ENCODE results near the gene POTEI. TPM values are rescaled to one million over a fixed set of nuclear protein-coding genes. Genes with fewer than 3 reads are reported as not detected.
"Not testable (repeated sequence)": the region's sequence is repeated elsewhere in the genome, so short reads cannot be mapped to it uniquely, and the experiment has no call there.

The POTEI gene
- total RNA-seq (not detected in 2 replicates), polyA plus RNA-seq (not detected in 2 replicates), polyA minus RNA-seq (ENCODE audit: low replicate concordance) (not detected in 2 replicates)
- not detected in 2 replicates for polyA plus RNA-seq (2012)

- not testable (repeated sequence) for H3K4me2 ChIP-seq (ENCODE audit: extremely low read depth, insufficient read depth, low read length); H3K9me3 ChIP-seq (ENCODE audit: control insufficient read depth, insufficient read depth, low read depth, low read length); H3K27me3 ChIP-seq (ENCODE audit: control insufficient read depth, insufficient read depth, low read length); H3K4me3 ChIP-seq (replicated peaks in 1 of 4; ENCODE audit: control extremely low read depth in 1 of 4, insufficient read depth in 1 of 4, low read depth in 3 of 4, low read length in 4 of 4); DNase-seq (ENCODE audit: low read depth in 2 of 2); H3K79me2 ChIP-seq (ENCODE audit: control insufficient read depth, insufficient read depth, low read length); H3K27ac ChIP-seq (ENCODE audit: insufficient read depth, low read length); H3K9ac ChIP-seq (ENCODE audit: insufficient read depth, low read length); H3K36me3 ChIP-seq (ENCODE audit: control insufficient read depth, insufficient read depth, low read length); H2AFZ ChIP-seq (ENCODE audit: low read length); H3K4me1 ChIP-seq (ENCODE audit: control insufficient read depth, extremely low read depth, insufficient read depth, low read length); H4K20me1 ChIP-seq (ENCODE audit: control insufficient read depth, extremely low read depth, insufficient read depth, low read length)
Measured at GRCh38 chr2:130509228-130509627, at the start of gene POTEI. Gene POTEI, minus strand, starts transcription at chr2:130509328. Its CDS starts 93 bp downstream, at chr2:130509235.

DNA sequence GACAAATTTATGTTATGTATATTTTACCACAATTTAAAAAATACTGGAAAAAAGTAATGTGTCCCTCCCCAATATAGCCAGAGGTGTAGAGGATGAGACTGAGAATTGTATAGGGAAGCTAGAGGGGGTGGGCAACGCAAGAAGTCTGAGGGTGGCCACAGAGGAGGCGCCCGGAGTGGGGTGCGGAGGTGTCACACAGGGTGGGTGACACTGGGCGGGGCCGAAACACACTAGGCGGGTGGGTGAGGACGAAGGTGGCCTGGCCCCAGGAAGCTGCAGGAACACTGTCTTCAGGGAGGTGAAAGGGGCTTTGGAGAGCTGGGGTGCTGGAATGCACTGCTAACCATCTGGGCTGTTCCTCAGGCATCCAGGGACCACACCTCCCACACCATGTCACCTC lies 47.3 kb upstream of the POTEI start:
- not testable (repeated sequence) for H4K20me1 ChIP-seq (ENCODE audit: control insufficient read depth, extremely low read depth, insufficient read depth, low read length); H3K9me3 ChIP-seq (ENCODE audit: control insufficient read depth, insufficient read depth, low read depth, low read length); H3K4me2 ChIP-seq (ENCODE audit: extremely low read depth, insufficient read depth, low read length); H2AFZ ChIP-seq (ENCODE audit: low read length); H3K27ac ChIP-seq (ENCODE audit: insufficient read depth, low read length); H3K9ac ChIP-seq (ENCODE audit: insufficient read depth, low read length); H3K4me1 ChIP-seq (ENCODE audit: control insufficient read depth, extremely low read depth, insufficient read depth, low read length); H3K4me3 ChIP-seq (replicated peaks in 1 of 4; ENCODE audit: control extremely low read depth in 1 of 4, insufficient read depth in 1 of 4, low read depth in 3 of 4, low read length in 4 of 4); H3K36me3 ChIP-seq (ENCODE audit: control insufficient read depth, insufficient read depth, low read length); H3K79me2 ChIP-seq (ENCODE audit: control insufficient read depth, insufficient read depth, low read length); DNase-seq (ENCODE audit: low read depth in 2 of 2); H3K27me3 ChIP-seq (ENCODE audit: control insufficient read depth, insufficient read depth, low read length)

GRCh38 chr2:130554178-130554577 lies 45.0 kb upstream of the POTEI start:
- not testable (repeated sequence) for H3K4me1 ChIP-seq (ENCODE audit: control insufficient read depth, extremely low read depth, insufficient read depth, low read length); H3K9ac ChIP-seq (ENCODE audit: insufficient read depth, low read length); H2AFZ ChIP-seq (ENCODE audit: low read length); H3K27ac ChIP-seq (ENCODE audit: insufficient read depth, low read length); H3K36me3 ChIP-seq (ENCODE audit: control insufficient read depth, insufficient read depth, low read length); H4K20me1 ChIP-seq (ENCODE audit: control insufficient read depth, extremely low read depth, insufficient read depth, low read length); H3K4me3 ChIP-seq (replicated peaks in 1 of 4; ENCODE audit: control extremely low read depth in 1 of 4, insufficient read depth in 1 of 4, low read depth in 3 of 4, low read length in 4 of 4); DNase-seq (ENCODE audit: low read depth in 2 of 2); H3K4me2 ChIP-seq (ENCODE audit: extremely low read depth, insufficient read depth, low read length); H3K9me3 ChIP-seq (ENCODE audit: control insufficient read depth, insufficient read depth, low read depth, low read length); H3K27me3 ChIP-seq (ENCODE audit: control insufficient read depth, insufficient read depth, low read length); H3K79me2 ChIP-seq (ENCODE audit: control insufficient read depth, insufficient read depth, low read length)

DNA sequence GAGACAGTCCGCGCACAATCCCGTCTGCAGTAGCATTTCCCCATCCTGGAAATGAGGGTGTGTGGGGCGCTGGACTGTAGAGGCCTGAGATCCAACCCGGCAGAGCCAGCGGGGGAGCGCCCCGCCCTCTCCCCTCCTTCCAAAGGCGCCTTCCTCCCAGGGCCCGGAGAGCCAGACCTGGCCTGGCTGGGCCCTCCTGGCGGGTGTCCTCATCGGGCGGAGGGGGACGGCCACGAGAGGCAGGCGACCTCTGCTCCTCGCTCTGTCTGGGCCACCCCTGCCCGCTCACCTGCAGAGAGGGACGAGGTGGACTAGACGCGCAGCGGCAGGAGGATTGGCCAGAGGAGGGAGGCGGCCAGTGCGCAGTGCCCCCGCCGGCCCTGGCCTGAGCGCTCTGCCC lies 40.3 kb upstream of the POTEI start:
- not testable (repeated sequence) for H3K27ac ChIP-seq (ENCODE audit: insufficient read depth, low read length); H3K9me3 ChIP-seq (ENCODE audit: control insufficient read depth, insufficient read depth, low read depth, low read length); H3K4me1 ChIP-seq (ENCODE audit: control insufficient read depth, extremely low read depth, insufficient read depth, low read length); H3K36me3 ChIP-seq (ENCODE audit: control insufficient read depth, insufficient read depth, low read length); H3K27me3 ChIP-seq (ENCODE audit: control insufficient read depth, insufficient read depth, low read length); H4K20me1 ChIP-seq (ENCODE audit: control insufficient read depth, extremely low read depth, insufficient read depth, low read length); H2AFZ ChIP-seq (ENCODE audit: low read length); H3K4me3 ChIP-seq (replicated peaks in 1 of 4; ENCODE audit: control extremely low read depth in 1 of 4, insufficient read depth in 1 of 4, low read depth in 3 of 4, low read length in 4 of 4); H3K4me2 ChIP-seq (ENCODE audit: extremely low read depth, insufficient read depth, low read length); H3K9ac ChIP-seq (ENCODE audit: insufficient read depth, low read length); H3K79me2 ChIP-seq (ENCODE audit: control insufficient read depth, insufficient read depth, low read length); DNase-seq (ENCODE audit: low read depth in 2 of 2)

DNA sequence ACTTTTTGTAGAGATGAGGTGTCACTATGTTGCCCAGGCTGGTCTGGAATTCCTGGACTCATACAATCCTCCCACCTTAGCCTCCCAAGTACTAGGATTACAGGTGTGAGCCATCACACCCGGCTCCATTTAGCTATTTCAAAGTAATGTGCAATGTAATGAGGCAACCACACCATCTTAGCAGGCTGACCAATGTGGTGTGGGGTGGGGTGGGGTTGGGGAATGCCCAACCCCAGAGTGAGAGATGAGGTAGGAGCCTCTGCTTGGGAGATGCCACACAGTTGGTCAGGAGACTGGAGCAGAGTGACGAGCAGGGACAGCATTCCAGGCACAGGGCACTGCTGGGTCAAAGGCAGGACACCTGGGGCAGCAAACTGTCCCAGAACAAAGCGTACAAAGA lies 39.3 kb upstream of the POTEI start:
- H3K27me3 ChIP-seq (ENCODE audit: control insufficient read depth, insufficient read depth, low read length); H3K27ac ChIP-seq (ENCODE audit: insufficient read depth, low read length); H4K20me1 ChIP-seq (ENCODE audit: control insufficient read depth, extremely low read depth, insufficient read depth, low read length); H3K79me2 ChIP-seq (ENCODE audit: control insufficient read depth, insufficient read depth, low read length); H3K9me3 ChIP-seq (ENCODE audit: control insufficient read depth, insufficient read depth, low read depth, low read length); H3K36me3 ChIP-seq (ENCODE audit: control insufficient read depth, insufficient read depth, low read length); DNase-seq (ENCODE audit: low read depth in 2 of 2); H3K4me2 ChIP-seq (ENCODE audit: extremely low read depth, insufficient read depth, low read length); H3K4me1 ChIP-seq (ENCODE audit: control insufficient read depth, extremely low read depth, insufficient read depth, low read length); H3K9ac ChIP-seq (ENCODE audit: insufficient read depth, low read length); H2AFZ ChIP-seq (ENCODE audit: low read length); H3K4me3 ChIP-seq (replicated peaks in 1 of 4; ENCODE audit: control extremely low read depth in 1 of 4, insufficient read depth in 1 of 4, low read depth in 3 of 4, low read length in 4 of 4): not testable (repeated sequence)

- not testable (repeated sequence) for H3K27ac ChIP-seq (ENCODE audit: insufficient read depth, low read length); H2AFZ ChIP-seq (ENCODE audit: low read length); H3K4me3 ChIP-seq (replicated peaks in 1 of 4; ENCODE audit: control extremely low read depth in 1 of 4, insufficient read depth in 1 of 4, low read depth in 3 of 4, low read length in 4 of 4); H3K4me2 ChIP-seq (ENCODE audit: extremely low read depth, insufficient read depth, low read length); H4K20me1 ChIP-seq (ENCODE audit: control insufficient read depth, extremely low read depth, insufficient read depth, low read length); H3K4me1 ChIP-seq (ENCODE audit: control insufficient read depth, extremely low read depth, insufficient read depth, low read length); H3K79me2 ChIP-seq (ENCODE audit: control insufficient read depth, insufficient read depth, low read length); H3K36me3 ChIP-seq (ENCODE audit: control insufficient read depth, insufficient read depth, low read length); H3K9me3 ChIP-seq (ENCODE audit: control insufficient read depth, insufficient read depth, low read depth, low read length); H3K27me3 ChIP-seq (ENCODE audit: control insufficient read depth, insufficient read depth, low read length); H3K9ac ChIP-seq (ENCODE audit: insufficient read depth, low read length); DNase-seq (ENCODE audit: low read depth in 2 of 2)
Measured at GRCh38 chr2:130544978-130545377, 35.9 kb upstream of the POTEI start.

DNA sequence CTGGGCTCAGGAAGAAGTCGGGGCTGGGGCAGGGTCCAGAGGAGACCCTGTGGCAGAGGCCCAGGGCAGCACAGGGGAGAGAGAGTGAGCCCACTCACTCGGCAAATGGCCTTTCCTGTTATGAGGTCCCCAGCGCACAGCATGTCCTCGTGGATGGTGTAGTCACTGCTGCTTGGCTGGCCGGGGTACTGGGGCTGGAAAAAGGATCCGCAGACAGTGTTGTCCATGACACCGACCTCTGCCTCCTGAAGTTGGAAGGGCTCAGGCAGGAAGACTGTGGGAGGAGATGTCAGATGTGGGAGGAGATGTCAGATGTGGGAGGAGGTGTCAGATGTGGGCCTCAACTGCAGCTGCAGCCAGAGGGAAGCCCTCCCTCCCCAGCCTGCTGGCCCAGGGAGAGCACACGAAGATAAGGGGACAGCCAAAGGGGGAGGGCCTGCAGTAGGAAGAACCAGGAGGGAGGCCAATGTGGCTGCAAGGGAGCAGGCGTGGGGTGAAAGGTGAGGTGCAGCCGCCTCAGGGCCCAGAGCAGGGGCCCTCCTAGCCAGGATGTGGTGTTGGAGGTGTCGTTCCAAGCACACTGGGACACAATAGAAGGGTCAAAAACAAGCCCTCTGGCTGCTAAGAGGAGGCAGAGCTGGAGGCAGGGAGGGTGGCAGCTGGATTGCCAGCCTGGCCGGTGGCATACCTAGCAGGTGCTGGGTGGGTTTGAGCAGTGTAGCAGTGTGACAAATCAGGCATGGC lies 34.8 kb upstream of the POTEI start:
- H3K4me1 ChIP-seq (ENCODE audit: control insufficient read depth, extremely low read depth, insufficient read depth, low read length); H3K27me3 ChIP-seq (ENCODE audit: control insufficient read depth, insufficient read depth, low read length); H3K36me3 ChIP-seq (ENCODE audit: control insufficient read depth, insufficient read depth, low read length); H3K9me3 ChIP-seq (ENCODE audit: control insufficient read depth, insufficient read depth, low read depth, low read length); H3K9ac ChIP-seq (ENCODE audit: insufficient read depth, low read length); H3K4me2 ChIP-seq (ENCODE audit: extremely low read depth, insufficient read depth, low read length); H2AFZ ChIP-seq (ENCODE audit: low read length); H3K4me3 ChIP-seq (replicated peaks in 1 of 4; ENCODE audit: control extremely low read depth in 1 of 4, insufficient read depth in 1 of 4, low read depth in 3 of 4, low read length in 4 of 4); H3K27ac ChIP-seq (ENCODE audit: insufficient read depth, low read length); H4K20me1 ChIP-seq (ENCODE audit: control insufficient read depth, extremely low read depth, insufficient read depth, low read length); DNase-seq (ENCODE audit: low read depth in 2 of 2); H3K79me2 ChIP-seq (ENCODE audit: control insufficient read depth, insufficient read depth, low read length): not testable (repeated sequence)
